Heart left ventricle (tissue), 16 donors: ENCODE results near the gene SRF. TPM values are rescaled to one million over a fixed set of nuclear protein-coding genes. Genes with fewer than 3 reads are reported as not detected.
"Not testable (repeated sequence)": the region's sequence is repeated elsewhere in the genome, so short reads cannot be mapped to it uniquely, and the experiment has no call there.

Source experiments
- ATAC-seq, 4 donors: fragments of 200-7000 bp; cut with Tn5 transposase; one replicate each; pipeline ENCODE4 v1.9.1; 2020 to 2022; ENCODE audit warnings: moderate library complexity in 4 of 4, mild to moderate bottlenecking in 3 of 4, moderate number of reproducible peaks in 1 of 4
- DNase-seq, 5 donors: peaks; one replicate each; pipeline ENCODE4 v3.0.0-alpha.2; 2020
- H3K27ac ChIP-seq, 12 donors: fragments of 200-600 bp; sonication (generic) in 4 of 12; one replicate each; pipeline versions ENCODE4 v1.5.0 to v1.8.0; 2016 to 2022; ENCODE audit warnings: mild to moderate bottlenecking in 2 of 12
- H3K27me3 ChIP-seq, 9 donors: fragments of 200-600 bp; sonication (generic) in 2 of 9; one replicate each; pipeline versions ENCODE4 v1.5.1 to v1.8.0; 2016 to 2022; ENCODE audit warnings: mild to moderate bottlenecking in 3 of 9
- H3K36me3 ChIP-seq, 9 donors: fragments of 200-600 bp; sonication (generic) in 2 of 9; one replicate each; pipeline versions ENCODE4 v1.5.0 to v1.8.0; 2018 to 2022; ENCODE audit warnings: mild to moderate bottlenecking in 2 of 9
- H3K4me1 ChIP-seq, 12 donors: fragments of 200-600 bp; sonication (generic) in 4 of 12; one replicate each; pipeline versions ENCODE4 v1.5.0 to v1.8.0; 2016 to 2022; ENCODE audit warnings: mild to moderate bottlenecking in 3 of 12
- H3K4me3 ChIP-seq, 12 donors: fragments of 200-600 bp; sonication (generic) in 4 of 12; one replicate each; pipeline versions ENCODE4 v1.5.0 to v1.8.0; 2017 to 2022; ENCODE audit warnings: mild to moderate bottlenecking in 9 of 12, moderate library complexity in 4 of 12
- H3K9me3 ChIP-seq, 12 donors: fragments of 200-600 bp; sonication (generic) in 4 of 12; one replicate each; pipeline versions ENCODE4 v1.5.0 to v1.8.0; 2016 to 2022; ENCODE audit warnings: mild to moderate bottlenecking in 1 of 12
- CTCF ChIP-seq, 12 donors: fragments of 200-600 bp; sonication (generic) in 4 of 12; IDR thresholded peaks; one replicate each; pipeline versions ENCODE4 v1.5.0 to v1.8.0; 2018 to 2022; ENCODE audit warnings: antibody characterized with exemption in 12 of 12, mild to moderate bottlenecking in 5 of 12
- POLR2A ChIP-seq, 2 donors: fragments of 450-650 bp; IDR thresholded peaks; one replicate each; pipeline ENCODE4 v1.6.1; 2017; ENCODE audit warnings: antibody characterized with exemption in 2 of 2, mild to moderate bottlenecking in 2 of 2, moderate library complexity in 2 of 2
- WGBS, 4 donors: extraction: QIAGEN DNeasy Blood & Tissue Kit in 2 of 4; methylation state at CpG; one replicate each; pipeline versions ENCODE4 v1.1.5 to v1.1.7; 2013 to 2018; 5-methylcytosine and 5-hydroxymethylcytosine counted together
- intact Hi-C, 10 donors: fragments of 100-400 bp; cut with DNase I; formaldehyde crosslinking; loops; one replicate each; pipeline versions ENCODE4 v1.11.1 to v1.14.2; 2022
- polyA plus RNA-seq, 2 donors: library from polyadenylated mRNA; stranded (reverse); fragments of 200-250 nt; gene quantifications; one replicate each; pipeline ENCODE4 v1.2.3, GENCODE V29; 2013
- total RNA-seq, 9 donors: library from RNA; depleted of rRNA in 2 of 9; stranded (reverse); fragments of >200 nt in 2 of 9; fragmentation: NEBNext Ultra II Directional in 3 of 9; extraction: Animal tissue kit (Norgen Biotek cat#: 25700) in 3 of 9; gene quantifications; one replicate each; pipeline versions ENCODE4 v1.1.0 to v1.2.4, GENCODE V29; 2016 to 2023
- donor health status: ischemic (EF 13 %, LVEDD 7.1; RV severe dilation, severe dysfunction).
- donor health status: healthy with polysubstance abuse.
- donor health status: DM: no; HTN: yes; CAD: no.
- donor health status: DM: no; HTN: no; CAD: no.
- donor health status: ischemic (EF 25% LVEDD 6.9; RV normal size, moderate dysfunction).
- donor health status: ischemic (EF 25% LVEDD 5.7; RV mildly dilated, moderate dysfunction).
- donor health status: healthy.
- donor health status: DM: yes; HTN: yes; CAD: no.
- donor health status: ischemic (EF 35%, LVEDD 5.7; RV mildly dilated, moderate dysfunction).
- donor health status: nonischemic (EF 11% LVEDD 7.7; RV severe dilation, severe dysfunction).
- donor health status: DM: yes; HTN: yes; CAD: no.
- donor health status: PGD.
- donor health status: ischemic (EF 29% LVEDD 5.4; RV normal size, mild dysfunction).
- donor health status: nonischemic (EF 23%, LVEDD 6.1; RV moderate dilation, normal function).

SRF gene
- total and polyA plus RNA-seq, 11 donors: 43.5 to 94.4 (median 73.3) TPM

- no peak for DNase-seq
- no peak for TF ChIP-seq CTCF (IDR thresholded peaks at IDR 0.05)
- TF ChIP-seq POLR2A (IDR thresholded peaks at IDR 0.05): no peak
- no peak for ATAC-seq
- Histone ChIP-seq H3K27ac (no peak overlapping the region), H3K4me1 (peaks cover 0 to 7% (median 4%) of the 10 kb centered on the region in 12 donors), H3K36me3 (no peaks in the 10 kb centered on the region), H3K4me3 (no peak overlapping the region), H3K9me3 (no peaks in the 10 kb centered on the region), H3K27me3 (no peaks in the 10 kb centered on the region)
- intact Hi-C loops: loop anchor here in 1 of 10 donors (10.0 kb wide), 1 partner anchor 63 kb away; the partner anchor contains the start of gene PTK7
- 95 to 99% (median 97%) methylated on average over 3 of the region's 3 CpGs for WGBS, 4 donors
These were observed 32.8 kb upstream of the SRF start for GRCh38 chr6:43138267-43138666.

GRCh38 chr6:43139973-43140372, 31.1 kb upstream of the SRF start:
- ATAC-seq, H3K27me3 ChIP-seq, H3K4me3 ChIP-seq, H3K27ac ChIP-seq, DNase-seq, H3K36me3 ChIP-seq, H3K9me3 ChIP-seq: not testable (repeated sequence)
- intact Hi-C loops: loop anchor here in 8 of 10 donors (5.0 to 10.0 kb wide), 6 partner anchors 63 to 238 kb away; partner anchors contain the start of genes KLHDC3 (in 2 of the 8), MEA1 (in 2 of the 8) and PTK7 (in 2 of the 8)
- H3K4me1 ChIP-seq: peaks cover 0 to 14% (median 11%) of the 10 kb centered on the region in 12 donors
- 91 to 94% (median 92%) methylated on average over 11 of the region's 11 CpGs for WGBS, 4 donors

- peaks cover 0 to 14% (median 11%) of the 10 kb centered on the region in 12 donors for H3K4me1 ChIP-seq
- H3K27ac ChIP-seq: no peak overlapping the region
- intact Hi-C loops: loop anchor here in 9 of 10 donors (2.0 to 5.0 kb wide), 9 partner anchors 25 to 241 kb away; partner anchors contain the start of genes KLHDC3 (in 2 of the 9), MEA1 (in 2 of the 9) and PTK7 (in 1 of the 9)
- DNase-seq (no peak), ATAC-seq (no peak)
- no peaks in the 10 kb centered on the region for H3K27me3 ChIP-seq
- H3K9me3 ChIP-seq: no peaks in the 10 kb centered on the region
- TF ChIP-seq POLR2A (IDR thresholded peaks at IDR 0.05) (no peak), CTCF (IDR thresholded peaks at IDR 0.05) (no peak)
- WGBS, 4 donors: 86 to 91% (median 90%) methylated on average over 16 of the region's 16 CpGs
- no peaks in the 10 kb centered on the region for H3K36me3 ChIP-seq
- no peak overlapping the region for H3K4me3 ChIP-seq
These were observed 29.4 kb upstream of the SRF start for GRCh38 chr6:43141644-43142043.

GRCh38 chr6:43142101-43142500, 29.0 kb upstream of the SRF start:
- H3K36me3 ChIP-seq: no peaks in the 10 kb centered on the region
- no peak for TF ChIP-seq CTCF (IDR thresholded peaks at IDR 0.05)
- no peak for TF ChIP-seq POLR2A (IDR thresholded peaks at IDR 0.05)
- no peak overlapping the region for H3K4me3 ChIP-seq
- DNase-seq (no peak), ATAC-seq (no peak)
- H3K9me3 ChIP-seq: no peaks in the 10 kb centered on the region
- no peak overlapping the region for H3K27ac ChIP-seq
- peaks cover 0 to 14% (median 11%) of the 10 kb centered on the region in 12 donors for H3K4me1 ChIP-seq
- 68 to 80% (median 77%) methylated on average over 9 to 14 of the region's 14 CpGs for WGBS, 4 donors
- intact Hi-C loops: loop anchor here in 9 of 10 donors (2.0 to 5.0 kb wide), 9 partner anchors 25 to 241 kb away; partner anchors contain the start of genes KLHDC3 (in 2 of the 9), MEA1 (in 2 of the 9) and PTK7 (in 1 of the 9)
- H3K27me3 ChIP-seq: no peaks in the 10 kb centered on the region
